Colon (tissue), 2 donors: ENCODE measurements around the gene MZT2B.
"Not testable (repeated sequence)": the region's sequence is repeated elsewhere in the genome, so short reads cannot be mapped to it uniquely, and the experiment has no call there.

Experiments used
- FAIRE-seq: peaks from 2 replicates; lab custom pipeline; 2012; peaks lifted over from hg19 to GRCh38; lab: Jason Lieb, UNC
- donor health status: control.
- donor health status: control.

MZT2B gene

DNA sequence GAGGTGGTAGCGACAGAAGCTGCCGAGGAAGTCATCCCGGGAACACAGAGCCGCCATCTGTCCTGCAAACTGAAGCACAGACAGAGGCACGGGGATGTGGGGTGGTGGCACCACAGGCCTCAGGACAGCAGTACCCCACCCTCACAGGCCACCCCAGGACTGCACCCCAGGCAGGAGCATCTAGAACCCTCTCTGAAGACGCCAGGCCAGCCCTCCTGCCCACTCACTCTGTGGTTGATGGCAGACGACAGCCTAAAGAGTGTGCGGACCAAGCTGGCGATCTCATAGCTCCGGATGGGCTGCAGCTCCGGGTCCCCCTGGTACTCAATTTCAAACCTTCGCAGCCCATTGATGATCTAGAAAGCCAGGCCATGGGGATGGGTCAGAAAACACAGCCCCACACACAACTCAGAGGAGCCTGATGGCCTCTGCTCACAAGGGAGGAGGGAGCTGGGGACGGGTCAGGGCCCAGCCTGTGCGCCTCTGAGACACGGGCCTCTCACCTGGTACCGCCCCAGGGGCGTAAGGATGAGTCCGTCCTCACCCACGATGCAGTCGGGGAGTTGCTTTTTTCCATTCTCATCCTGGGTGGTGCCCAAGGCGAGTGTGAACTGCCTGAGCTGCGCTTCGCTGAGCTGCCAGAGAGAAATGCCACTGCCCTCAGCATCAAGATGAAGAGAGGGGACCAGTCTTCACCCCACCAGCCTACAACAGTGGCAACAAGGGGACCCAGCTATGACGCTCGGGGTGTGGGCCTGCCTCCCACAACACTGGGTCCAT lies 29.1 kb upstream of the MZT2B start:
- no peak for FAIRE-seq

DNA sequence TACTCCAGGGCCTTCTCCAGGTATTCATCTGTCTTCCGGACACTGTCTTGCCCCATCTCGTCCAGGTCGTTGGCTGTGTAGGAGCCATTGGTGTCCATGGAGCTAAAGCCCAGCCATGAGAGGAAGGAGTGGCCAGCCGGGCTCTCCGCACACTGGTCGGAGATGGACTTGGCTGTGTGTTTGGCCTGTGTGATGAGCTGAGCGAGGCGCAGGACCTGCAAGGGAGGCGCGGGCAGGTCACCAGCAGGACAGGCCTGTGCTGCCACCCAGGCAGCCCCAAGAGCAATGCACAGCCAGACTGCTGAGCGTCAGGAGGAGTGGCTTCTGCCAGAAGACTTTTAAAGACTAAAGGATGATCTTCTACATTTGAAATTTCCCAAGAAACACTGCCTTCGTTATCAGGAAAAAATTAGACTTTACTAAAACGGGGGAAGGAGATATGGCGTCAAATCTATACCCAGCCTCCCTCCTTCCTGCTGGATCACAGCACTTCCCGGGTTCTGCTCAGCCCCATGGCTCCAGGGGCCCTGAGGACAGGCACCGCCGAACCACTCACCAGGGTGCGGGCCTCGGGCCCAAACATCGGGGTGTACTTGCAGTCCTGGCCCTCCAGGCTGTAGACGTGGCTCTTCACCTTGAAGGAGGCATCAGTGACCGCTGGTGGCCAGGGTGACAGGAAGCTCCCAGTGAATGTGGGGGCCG lies 28.2 kb upstream of the MZT2B start:
- FAIRE-seq = not testable (repeated sequence)

DNA sequence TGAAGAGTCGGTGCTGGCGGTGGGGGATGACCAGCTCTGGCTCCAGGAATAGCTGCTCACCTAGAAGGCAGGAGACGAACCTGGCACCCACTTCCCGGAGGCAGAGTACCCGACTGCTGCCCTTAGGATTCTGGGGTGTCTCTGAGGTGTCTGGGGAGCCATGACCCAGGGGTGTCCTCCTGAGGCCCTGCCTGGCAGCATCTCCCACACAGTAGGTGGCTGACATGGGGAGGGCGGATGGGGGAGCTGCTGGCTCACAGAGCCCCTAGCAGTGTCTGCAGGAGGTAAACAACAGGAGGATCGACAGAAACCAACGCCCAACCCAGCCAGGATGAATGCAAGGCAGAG lies 27.7 kb upstream of the MZT2B start:
- FAIRE-seq = not testable (repeated sequence)

DNA sequence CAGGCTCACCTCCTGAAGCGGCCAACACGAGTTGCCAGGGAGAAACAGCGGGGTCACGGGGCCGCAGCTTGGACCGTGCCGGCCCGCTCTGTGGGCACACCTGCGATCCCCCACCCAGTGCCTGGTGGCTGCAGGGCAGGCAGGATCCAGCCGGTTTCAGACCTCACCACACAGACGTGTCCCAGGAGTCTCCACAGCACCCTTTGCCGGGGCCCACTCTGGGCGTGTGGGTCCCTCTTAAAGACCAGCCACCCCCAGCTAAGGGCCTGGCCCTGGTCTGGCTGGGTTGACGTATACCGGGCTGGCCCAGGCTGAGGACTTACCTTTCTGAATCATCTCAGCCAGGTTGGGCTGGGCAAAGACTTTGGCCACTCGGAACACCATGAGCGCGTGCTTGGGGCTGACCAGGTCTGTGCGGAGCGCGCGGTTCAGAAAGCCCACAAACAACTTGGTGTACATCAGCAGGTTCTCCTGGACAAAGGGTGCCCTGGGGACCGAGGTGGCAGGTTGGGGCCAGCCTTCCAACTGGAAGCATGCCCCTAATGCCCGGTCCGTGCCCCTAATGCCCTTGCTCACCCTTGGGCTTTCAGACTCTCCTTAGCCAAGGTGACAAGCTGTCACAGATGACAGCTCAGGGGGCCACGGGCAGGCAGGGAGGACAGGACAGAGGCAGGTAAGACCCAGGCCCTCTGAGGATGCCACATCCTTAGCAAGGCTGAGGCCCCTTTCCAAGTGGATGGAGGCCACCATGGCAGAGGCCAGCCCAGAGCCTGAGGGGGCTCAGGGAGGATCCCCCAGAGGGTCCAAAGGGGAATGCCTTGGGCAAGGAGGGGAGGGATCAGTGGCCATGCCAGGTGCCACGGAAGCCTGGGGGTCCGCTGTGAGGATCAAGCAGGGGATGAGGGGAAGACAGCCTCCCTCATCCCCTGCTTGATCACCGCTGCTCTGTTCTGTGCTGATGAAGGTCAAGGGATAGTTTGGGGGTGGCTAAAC lies 27.0 kb upstream of the MZT2B start:
- no peak for FAIRE-seq

DNA sequence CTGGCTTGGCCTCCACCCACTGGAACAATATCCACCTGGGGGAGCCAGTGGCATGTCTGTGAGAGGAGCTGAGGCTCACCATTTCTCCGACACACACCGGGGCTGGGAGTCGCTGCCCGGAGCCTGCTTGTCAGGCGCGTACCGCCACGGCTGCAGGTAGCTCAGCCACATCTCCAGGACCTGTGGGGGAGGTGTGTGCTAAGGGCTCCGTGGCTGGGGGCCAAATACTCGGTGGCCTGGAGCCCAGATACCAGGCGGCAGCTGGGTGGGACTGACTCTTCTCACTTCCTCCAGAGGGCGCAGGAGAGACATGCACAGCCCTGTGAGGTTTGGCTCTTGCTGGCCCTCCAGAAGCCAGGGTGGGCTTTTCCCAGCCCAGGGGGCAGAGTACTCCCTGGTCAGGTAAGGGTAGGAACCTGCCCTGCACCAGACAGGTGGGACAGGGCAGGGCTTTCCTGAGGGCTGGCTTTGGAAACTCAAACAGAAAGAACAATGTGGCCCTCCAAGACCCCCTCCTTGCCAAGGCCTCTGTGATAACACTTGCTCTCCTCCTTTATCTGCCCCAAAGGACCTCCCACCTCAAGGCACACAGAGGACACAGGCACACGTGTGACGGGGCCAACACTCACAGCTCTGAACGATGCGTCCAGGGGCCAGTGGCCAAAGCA lies 26.0 kb upstream of the MZT2B start:
- not testable (repeated sequence) for FAIRE-seq

DNA sequence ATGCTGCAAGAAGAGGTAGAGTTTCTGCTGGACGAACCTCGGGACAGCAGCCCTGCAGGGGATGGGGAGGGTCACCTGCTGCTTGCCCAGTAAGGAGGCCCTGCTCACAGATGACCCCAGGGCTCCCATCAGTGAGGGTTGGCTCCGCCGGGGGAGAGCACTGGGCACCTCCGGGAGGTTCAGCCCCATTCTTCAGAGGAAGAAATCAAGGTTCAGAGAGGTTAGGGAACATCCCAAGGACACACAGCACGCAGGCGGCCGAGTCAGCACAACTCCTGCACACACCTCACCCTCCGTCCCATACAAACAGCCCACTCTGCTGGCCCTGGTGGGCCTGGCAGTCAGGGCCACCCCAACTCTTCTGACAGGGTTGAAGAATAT lies 25.4 kb upstream of the MZT2B start:
- FAIRE-seq = no peak

DNA sequence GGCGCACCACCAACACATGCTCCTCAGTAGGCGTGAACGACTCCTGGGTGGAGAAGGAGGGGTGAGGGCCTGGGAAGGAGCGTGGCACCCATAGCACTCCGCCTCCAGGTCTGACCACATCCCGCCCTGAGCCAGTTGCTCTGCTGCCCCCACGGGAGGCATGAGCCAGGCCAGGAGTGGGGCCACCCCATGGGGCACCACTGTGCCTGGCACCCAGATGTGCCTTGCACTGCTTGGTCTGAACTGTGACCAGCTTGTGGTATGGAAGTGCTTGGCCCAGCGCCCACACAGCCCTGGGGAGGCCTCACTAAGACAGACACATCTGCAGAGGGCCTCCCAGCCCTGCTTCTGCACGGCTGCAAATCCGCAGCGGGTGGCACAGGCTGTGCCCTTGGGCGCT lies 24.7 kb upstream of the MZT2B start:
- FAIRE-seq = not testable (repeated sequence)

DNA sequence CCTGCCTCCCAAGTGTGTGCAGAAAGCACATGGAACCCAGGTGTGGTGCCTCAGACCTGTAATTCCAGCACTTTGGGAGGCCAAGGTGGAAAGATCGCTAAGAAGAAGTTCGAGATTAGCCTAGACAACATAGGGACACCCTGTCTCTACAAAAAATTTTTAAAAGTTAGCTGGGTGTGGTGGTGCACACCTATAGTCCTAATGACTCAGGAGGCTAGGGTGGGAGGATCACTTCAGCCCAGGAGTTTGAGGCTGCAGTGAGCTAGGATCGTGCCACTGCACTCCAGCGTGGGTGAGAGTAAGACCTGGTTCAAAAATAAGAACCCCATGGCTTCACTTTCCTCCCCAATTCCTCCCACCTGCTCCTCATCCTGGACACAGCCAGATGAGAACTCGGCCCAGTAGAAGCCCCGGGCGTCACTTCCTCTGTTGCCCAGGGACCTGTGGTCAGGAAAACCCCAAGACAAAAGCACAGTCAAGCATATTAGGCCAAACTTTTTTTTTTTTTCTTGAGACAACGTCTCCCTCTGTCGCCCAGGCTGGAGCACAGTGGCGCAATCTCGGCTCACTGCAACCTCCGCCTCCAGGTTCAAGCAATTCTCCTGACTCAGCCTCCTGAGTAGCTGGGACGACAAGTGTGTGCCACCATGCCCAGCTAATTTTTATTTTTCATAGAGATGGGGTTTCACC lies 24.1 kb upstream of the MZT2B start:
- not testable (repeated sequence) for FAIRE-seq

DNA sequence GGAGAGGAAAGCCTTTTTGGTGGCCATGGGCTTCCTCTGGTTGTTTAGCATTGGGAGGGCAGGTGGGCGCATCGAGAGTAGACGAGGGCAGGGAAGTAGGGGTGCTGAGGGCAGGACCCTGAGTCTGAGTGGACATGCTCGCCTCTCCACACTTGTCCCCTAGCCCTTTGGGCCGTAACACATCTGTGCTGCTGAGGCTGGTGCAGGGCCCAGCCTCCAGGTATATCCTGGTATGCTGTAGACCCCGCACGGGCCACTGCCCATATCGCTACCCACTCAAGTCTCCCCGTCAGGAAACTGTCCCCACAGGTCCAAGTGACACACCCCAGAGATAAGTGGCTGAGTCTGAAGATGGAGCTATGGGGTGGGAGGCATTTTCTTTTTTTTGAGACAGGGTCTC lies 23.4 kb upstream of the MZT2B start:
- no peak for FAIRE-seq

DNA sequence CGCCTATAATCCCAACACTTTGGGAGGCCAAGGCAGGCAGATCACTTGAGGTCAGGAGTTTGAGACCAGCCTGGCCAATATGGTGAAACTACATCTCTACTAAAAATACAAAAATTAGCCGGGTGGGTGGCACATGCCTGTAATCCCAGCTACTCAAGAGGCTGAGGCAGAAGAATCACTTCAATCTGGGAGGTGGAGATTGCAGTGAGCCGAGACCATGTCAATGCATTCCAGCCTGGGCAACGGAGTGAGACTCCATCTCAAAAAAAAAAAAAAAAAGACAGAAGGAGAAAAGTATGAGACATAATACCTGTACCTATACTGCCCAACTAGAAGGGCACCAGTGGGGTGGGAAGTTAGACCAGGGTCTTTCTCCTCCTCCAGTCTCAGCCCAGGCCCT lies 22.7 kb upstream of the MZT2B start:
- not testable (repeated sequence) for FAIRE-seq

DNA sequence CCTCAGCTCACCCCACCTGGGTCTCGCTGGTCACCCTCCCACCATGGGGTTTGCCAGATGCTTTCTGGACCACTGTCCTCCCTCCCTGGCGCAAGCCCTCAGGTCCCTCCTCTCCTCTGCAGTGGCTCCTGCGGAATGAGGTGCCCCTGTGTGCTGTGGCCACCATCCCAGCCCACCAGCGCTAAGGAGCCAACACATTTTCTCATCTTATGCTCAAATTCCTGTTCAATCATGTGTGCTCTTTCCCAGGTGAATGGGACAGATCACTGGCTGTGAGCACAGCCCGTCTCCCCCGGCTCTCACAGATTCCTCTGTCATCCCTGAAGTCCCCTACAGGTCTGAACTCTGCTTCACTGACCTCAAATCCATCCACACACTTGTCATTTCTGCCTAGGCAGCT lies 21.9 kb upstream of the MZT2B start:
- FAIRE-seq = no peak

DNA sequence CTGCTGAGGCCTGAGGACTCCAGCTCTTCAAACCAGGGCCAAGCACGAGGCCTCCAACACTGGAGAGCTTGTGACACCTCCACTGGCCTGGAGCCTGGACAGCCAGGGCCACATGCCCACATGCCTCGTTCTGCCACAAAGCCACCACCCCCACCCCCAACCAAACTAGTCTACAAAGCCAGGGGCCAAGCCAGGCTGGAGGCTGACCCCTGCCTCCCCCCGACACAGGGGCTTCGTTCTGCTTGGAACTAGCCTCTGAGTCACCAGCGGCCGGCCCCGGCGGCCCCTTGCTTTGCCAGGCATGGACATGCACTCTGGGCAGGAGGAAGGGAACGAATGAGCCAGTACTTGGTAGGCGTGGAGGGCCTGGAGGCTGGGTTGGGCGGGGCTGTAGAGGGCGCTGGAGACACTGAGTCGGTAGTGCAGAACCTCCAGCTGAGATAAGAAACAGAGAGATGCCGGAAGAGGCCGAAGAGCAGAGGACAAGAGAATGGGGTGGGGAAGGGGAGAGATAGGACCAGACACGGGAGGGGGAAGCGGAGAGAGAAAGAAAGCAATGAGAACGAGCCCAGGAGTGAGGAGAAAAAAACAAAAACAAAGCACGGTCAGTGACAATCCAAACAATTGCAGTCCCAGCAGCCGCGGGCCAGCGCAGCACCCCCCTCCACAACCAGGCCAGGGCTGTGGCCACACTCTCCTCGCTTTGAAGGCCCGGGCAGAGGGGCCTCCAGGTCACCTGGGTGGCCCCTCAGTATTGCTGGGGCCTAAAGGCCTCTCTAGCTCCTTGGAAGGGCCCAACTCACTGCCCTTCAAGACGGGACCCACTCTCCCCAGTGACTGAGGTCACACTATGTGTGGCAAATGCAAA lies 21.0 kb upstream of the MZT2B start:
- FAIRE-seq = not testable (repeated sequence)

DNA sequence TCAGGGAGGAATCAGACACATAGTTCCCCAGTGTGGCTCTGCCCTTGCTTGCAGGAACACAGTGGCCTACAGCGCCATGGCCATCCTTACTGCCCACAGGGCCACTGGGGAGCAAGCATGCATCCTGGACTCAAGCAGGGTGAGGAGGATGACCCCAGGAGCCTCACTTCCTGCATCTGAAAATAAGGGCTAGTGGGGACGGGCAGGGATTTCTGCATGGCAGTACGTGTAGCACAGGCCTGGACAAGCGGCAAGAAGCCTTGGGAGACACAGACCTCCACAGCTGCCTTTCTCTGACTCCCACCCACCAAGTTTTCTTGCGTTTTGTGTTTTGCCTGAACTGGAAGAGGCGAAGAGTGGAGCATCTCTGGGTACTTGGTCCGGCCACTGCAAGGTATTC lies 19.6 kb upstream of the MZT2B start:
- FAIRE-seq = not testable (repeated sequence)

DNA sequence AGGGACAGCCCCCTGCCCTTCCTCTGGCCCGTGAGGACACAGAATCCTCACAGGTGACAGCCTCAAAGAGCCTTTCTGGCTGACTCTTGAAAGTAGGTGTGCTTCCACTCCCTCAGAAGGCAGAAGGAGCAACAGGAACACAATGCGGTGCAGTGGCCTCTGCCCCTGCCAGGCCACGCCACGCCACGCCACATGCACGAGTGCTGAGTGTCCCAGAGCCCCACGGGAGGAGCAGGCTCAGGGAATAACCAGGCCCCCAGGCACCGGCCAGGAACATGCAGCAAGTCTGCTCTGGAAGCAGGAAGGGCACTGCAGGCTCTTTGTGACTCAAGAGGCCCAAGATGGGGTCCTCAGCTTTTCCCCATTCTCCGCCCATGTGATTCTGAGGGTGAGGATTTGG lies 19.1 kb upstream of the MZT2B start:
- FAIRE-seq = no peak

DNA sequence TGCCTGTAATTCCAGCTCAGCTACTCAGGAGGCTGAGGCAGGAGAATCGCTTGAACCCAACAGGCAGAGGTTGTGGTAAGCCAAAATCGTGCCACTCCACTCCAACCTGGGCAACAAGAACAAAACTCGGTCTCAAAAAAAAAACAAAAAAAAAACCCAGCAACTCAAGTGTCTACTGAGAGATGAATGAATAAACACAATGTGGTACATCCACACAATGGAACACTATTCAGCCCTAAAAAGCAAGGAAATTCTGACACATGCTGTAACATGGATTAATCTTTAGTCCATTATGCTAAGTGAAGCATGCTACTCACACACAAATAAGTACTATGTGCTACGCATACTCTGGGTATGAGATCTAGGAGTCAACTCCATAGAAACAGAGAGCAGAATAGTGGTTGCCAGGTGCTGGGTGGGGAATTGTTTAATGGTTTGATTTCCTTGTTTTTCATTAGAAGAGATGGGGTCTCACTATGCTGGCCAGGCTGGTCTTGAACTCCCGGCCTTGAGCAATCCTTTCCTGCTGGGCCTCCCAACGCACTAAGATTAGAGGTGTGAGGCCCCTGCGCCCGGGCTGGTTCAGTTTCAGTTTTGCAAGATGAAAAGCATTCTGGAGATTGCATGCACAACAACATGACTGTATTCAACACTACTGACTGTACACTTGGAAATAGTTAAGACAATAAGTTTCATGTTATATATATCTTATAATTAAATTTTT lies 16.6 kb upstream of the MZT2B start:
- no peak for FAIRE-seq

DNA sequence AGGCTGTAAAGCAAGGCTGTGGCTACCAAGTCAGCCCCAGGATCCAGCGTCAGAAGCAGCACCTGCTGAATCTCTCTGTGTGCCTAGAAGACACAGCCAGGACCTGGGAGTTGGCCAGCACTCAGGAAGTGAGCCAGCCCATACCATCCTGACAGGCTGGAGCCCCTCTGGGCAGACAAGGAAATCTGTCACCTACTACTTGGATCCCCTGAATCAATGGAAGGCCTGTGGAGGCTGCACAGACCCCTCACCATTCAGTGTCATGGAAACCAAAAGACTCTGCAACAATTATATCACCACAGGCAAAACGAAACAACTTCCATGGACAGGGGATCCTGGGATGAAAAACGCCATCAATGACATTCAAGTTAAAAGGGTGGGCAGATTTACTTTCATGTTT lies 15.5 kb upstream of the MZT2B start:
- FAIRE-seq = not testable (repeated sequence)

DNA sequence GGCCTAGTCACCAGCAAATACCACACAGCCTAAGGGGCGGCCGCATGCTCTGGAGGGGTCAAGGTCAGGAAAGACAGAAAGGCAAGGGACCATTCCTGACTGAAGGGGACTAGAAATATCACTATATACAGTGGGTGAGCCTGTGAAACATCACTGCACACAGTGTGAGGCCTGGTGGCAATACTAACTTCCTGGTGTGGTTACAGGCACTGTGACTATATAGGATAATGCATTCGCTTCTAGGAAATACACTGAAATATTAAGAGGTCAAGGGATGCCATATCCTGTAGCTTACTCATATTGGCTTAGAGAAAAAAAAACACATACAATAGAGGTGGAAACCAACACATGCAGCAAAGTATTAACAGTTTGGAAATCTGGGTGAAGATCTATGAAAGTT lies 12.9 kb upstream of the MZT2B start:
- FAIRE-seq = not testable (repeated sequence)

DNA sequence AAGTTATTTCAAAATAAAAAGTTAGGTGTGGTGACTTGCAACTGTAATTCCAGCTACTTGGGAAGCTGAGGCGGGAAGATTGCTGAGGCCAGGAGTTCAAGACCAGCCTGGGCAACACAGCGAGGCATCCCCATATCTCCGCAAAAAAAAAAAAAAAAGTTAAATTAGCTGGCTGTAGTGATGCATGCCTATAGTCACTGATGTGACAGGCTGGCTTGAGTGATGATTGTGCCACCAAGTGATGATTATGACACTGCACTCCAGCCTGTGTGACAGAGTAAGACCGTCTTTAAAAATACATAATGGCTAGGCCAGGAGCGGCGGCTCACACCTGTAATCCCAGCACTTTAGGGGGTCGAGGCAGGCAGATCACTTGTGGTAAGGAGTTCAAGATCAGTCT lies 12.2 kb upstream of the MZT2B start:
- no peak for FAIRE-seq

DNA sequence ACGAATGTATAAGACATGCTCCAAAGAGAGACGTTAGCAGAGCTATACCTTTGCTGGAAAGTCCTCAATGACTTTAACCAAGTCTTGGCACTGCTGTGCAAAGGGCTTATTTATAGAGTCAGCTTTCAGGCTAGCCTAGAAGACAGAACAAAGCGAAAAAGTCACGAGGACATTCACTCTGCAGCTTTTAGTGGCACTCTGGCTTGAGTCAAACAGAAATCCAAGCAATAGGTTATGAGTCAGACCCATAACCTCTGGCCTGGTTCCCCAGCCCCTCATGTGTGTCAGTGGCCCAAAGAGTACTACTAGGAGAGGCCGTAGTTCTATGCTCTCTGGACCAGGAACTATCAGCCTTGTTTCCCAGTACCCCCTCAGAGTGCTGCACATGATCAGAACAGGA lies 7.2 kb upstream of the MZT2B start:
- FAIRE-seq = not testable (repeated sequence)
